Memory B cell (primary cell): ENCODE data around the gene ARMC8.

ENCODE experiments used
- ATAC-seq: fragments of 150-1000 bp; cut with Tn5 transposase; 2 replicates; pipeline ENCODE4 v1.10.0; 2021; ENCODE audit warnings: low read depth, mild to moderate bottlenecking, moderate library complexity
- DNase-seq, 2 donors: peaks; one replicate each; pipeline ENCODE4 v3.0.0; 2022; ENCODE audit warnings: low spot score in 2 of 2
- H3K27ac Mint-ChIP-seq: one replicate; pipeline ENCODE4 v1.8.0; 2022; ENCODE audit warnings: mild to moderate bottlenecking, moderate library complexity, mixed read lengths
- H3K27me3 Mint-ChIP-seq: one replicate; pipeline ENCODE4 v1.8.0; 2022; ENCODE audit warnings: mixed read lengths
- H3K36me3 Mint-ChIP-seq: one replicate; pipeline ENCODE4 v1.8.0; 2022; ENCODE audit warnings: mild to moderate bottlenecking, mixed read lengths
- H3K4me1 Mint-ChIP-seq: one replicate; pipeline ENCODE4 v1.8.0; 2022; ENCODE audit warnings: mixed read lengths
- H3K4me3 Mint-ChIP-seq: one replicate; pipeline ENCODE4 v1.8.0; 2022; ENCODE audit warnings: mild to moderate bottlenecking, moderate library complexity, mixed read lengths
- H3K9me3 Mint-ChIP-seq: one replicate; pipeline ENCODE4 v1.8.0; 2022; ENCODE audit warnings: mixed read lengths

Gene ARMC8

GRCh38 chr3:138213398-138214085 lies 26.4 kb downstream of the ARMC8 start:
- Mint-ChIP-seq H3K9me3 (no peaks in the 10 kb centered on the region), H3K27ac (no peak overlapping the region), H3K4me1 (peaks cover 13% of the 10 kb centered on the region), H3K36me3 (peaks cover 11% of the 10 kb centered on the region), H3K27me3 (no peaks in the 10 kb centered on the region), H3K4me3 (no peak overlapping the region)
- ATAC-seq (no peak), DNase-seq (no peak)

- Mint-ChIP-seq H3K27ac (no peak overlapping the region), H3K27me3 (no peaks in the 10 kb centered on the region), H3K4me3 (no peak overlapping the region), H3K9me3 (no peaks in the 10 kb centered on the region), H3K4me1 (peaks cover 19% of the 10 kb centered on the region), H3K36me3 (peaks cover 13% of the 10 kb centered on the region)
- no peak for DNase-seq
- ATAC-seq: no peak
Observed at GRCh38 chr3:138219255-138219654, 32.2 kb downstream of the ARMC8 start.

- DNase-seq (no peak), ATAC-seq (no peak)
- H3K27me3 Mint-ChIP-seq: no peaks in the 10 kb centered on the region
- H3K4me3 Mint-ChIP-seq: no peak overlapping the region
- peak overlapping the region; percentile 37 for H3K27ac Mint-ChIP-seq
- peaks cover 19% of the 10 kb centered on the region for H3K4me1 Mint-ChIP-seq
- no peaks in the 10 kb centered on the region for H3K9me3 Mint-ChIP-seq
- H3K36me3 Mint-ChIP-seq: peaks cover 12% of the 10 kb centered on the region
Observed at GRCh38 chr3:138220242-138220641, 33.1 kb downstream of the ARMC8 start.

GRCh38 chr3:138220788-138221187 lies 33.7 kb downstream of the ARMC8 start:
- ATAC-seq (no peak), DNase-seq (no peak)
- peaks cover 19% of the 10 kb centered on the region for H3K4me1 Mint-ChIP-seq
- peaks cover 17% of the 10 kb centered on the region for H3K36me3 Mint-ChIP-seq
- H3K27me3 Mint-ChIP-seq: no peaks in the 10 kb centered on the region
- H3K27ac Mint-ChIP-seq: no peak overlapping the region
- H3K4me3 Mint-ChIP-seq: no peak overlapping the region
- no peaks in the 10 kb centered on the region for H3K9me3 Mint-ChIP-seq

GRCh38 chr3:138222131-138222941 lies 35.2 kb downstream of the ARMC8 start:
- no peak overlapping the region for H3K27ac Mint-ChIP-seq
- no peak overlapping the region for H3K4me3 Mint-ChIP-seq
- peaks cover 19% of the 10 kb centered on the region for H3K4me1 Mint-ChIP-seq
- DNase-seq (no peak), ATAC-seq (no peak)
- H3K36me3 Mint-ChIP-seq: peaks cover 26% of the 10 kb centered on the region
- H3K27me3 Mint-ChIP-seq: no peaks in the 10 kb centered on the region
- H3K9me3 Mint-ChIP-seq: no peaks in the 10 kb centered on the region

- Mint-ChIP-seq H3K4me1 (peaks cover 16% of the 10 kb centered on the region), H3K4me3 (no peak overlapping the region), H3K27me3 (no peaks in the 10 kb centered on the region), H3K36me3 (peaks cover 31% of the 10 kb centered on the region), H3K27ac (no peak overlapping the region), H3K9me3 (no peaks in the 10 kb centered on the region)
- ATAC-seq (no peak), DNase-seq (no peak)
Observed at GRCh38 chr3:138222942-138223287, 35.8 kb downstream of the ARMC8 start.

GRCh38 chr3:138227650-138228049 lies 40.5 kb downstream of the ARMC8 start:
- DNase-seq (no peak), ATAC-seq (no peak)
- H3K27me3 Mint-ChIP-seq: no peaks in the 10 kb centered on the region
- no peaks in the 10 kb centered on the region for H3K9me3 Mint-ChIP-seq
- peaks cover 31% of the 10 kb centered on the region for H3K36me3 Mint-ChIP-seq
- peaks cover under 1% of the 10 kb centered on the region for H3K4me1 Mint-ChIP-seq
- H3K4me3 Mint-ChIP-seq: no peak overlapping the region
- no peak overlapping the region for H3K27ac Mint-ChIP-seq

- H3K36me3 Mint-ChIP-seq: peaks cover 27% of the 10 kb centered on the region
- H3K27ac Mint-ChIP-seq: no peak overlapping the region
- ATAC-seq (no peak), DNase-seq (no peak)
- H3K27me3 Mint-ChIP-seq: no peaks in the 10 kb centered on the region
- H3K4me3 Mint-ChIP-seq: no peak overlapping the region
- no peaks in the 10 kb centered on the region for H3K4me1 Mint-ChIP-seq
- no peaks in the 10 kb centered on the region for H3K9me3 Mint-ChIP-seq
Observed at GRCh38 chr3:138230525-138230924, 43.4 kb downstream of the ARMC8 start.

- DNase-seq (no peak), ATAC-seq (no peak)
- Mint-ChIP-seq H3K4me3 (no peak overlapping the region), H3K9me3 (no peaks in the 10 kb centered on the region), H3K36me3 (peaks cover 18% of the 10 kb centered on the region), H3K27ac (no peak overlapping the region), H3K27me3 (no peaks in the 10 kb centered on the region), H3K4me1 (no peaks in the 10 kb centered on the region)
Observed at GRCh38 chr3:138232705-138233364, 45.7 kb downstream of the ARMC8 start.

- H3K4me3 Mint-ChIP-seq: no peak overlapping the region
- H3K9me3 Mint-ChIP-seq: no peaks in the 10 kb centered on the region
- peaks cover 14% of the 10 kb centered on the region for H3K36me3 Mint-ChIP-seq
- ATAC-seq: no peak
- H3K27me3 Mint-ChIP-seq: no peaks in the 10 kb centered on the region
- no peak overlapping the region for H3K27ac Mint-ChIP-seq
- no peaks in the 10 kb centered on the region for H3K4me1 Mint-ChIP-seq
- no peak for DNase-seq
Observed at GRCh38 chr3:138234401-138235179, 47.5 kb downstream of the ARMC8 start.

- DNase-seq (no peak), ATAC-seq (no peak)
- Mint-ChIP-seq H3K36me3 (peaks cover 21% of the 10 kb centered on the region), H3K27me3 (no peaks in the 10 kb centered on the region), H3K27ac (no peak overlapping the region), H3K9me3 (no peaks in the 10 kb centered on the region), H3K4me1 (no peaks in the 10 kb centered on the region), H3K4me3 (no peak overlapping the region)
Observed at GRCh38 chr3:138238711-138239110, 51.6 kb downstream of the ARMC8 start.

- Mint-ChIP-seq H3K9me3 (no peaks in the 10 kb centered on the region), H3K4me3 (no peak overlapping the region), H3K36me3 (peaks cover 30% of the 10 kb centered on the region), H3K27ac (no peak overlapping the region), H3K4me1 (no peaks in the 10 kb centered on the region), H3K27me3 (no peaks in the 10 kb centered on the region)
- no peak for ATAC-seq
- DNase-seq: no peak
Observed at GRCh38 chr3:138241061-138241460, 54.0 kb downstream of the ARMC8 start.

- no peaks in the 10 kb centered on the region for H3K4me1 Mint-ChIP-seq
- H3K27ac Mint-ChIP-seq: no peak overlapping the region
- no peak for ATAC-seq
- H3K4me3 Mint-ChIP-seq: no peak overlapping the region
- no peaks in the 10 kb centered on the region for H3K9me3 Mint-ChIP-seq
- no peaks in the 10 kb centered on the region for H3K27me3 Mint-ChIP-seq
- DNase-seq: no peak
- peaks cover 28% of the 10 kb centered on the region for H3K36me3 Mint-ChIP-seq
Observed at GRCh38 chr3:138241676-138242075, 54.6 kb downstream of the ARMC8 start.

- Mint-ChIP-seq H3K36me3 (peaks cover 29% of the 10 kb centered on the region), H3K27me3 (no peaks in the 10 kb centered on the region), H3K9me3 (no peaks in the 10 kb centered on the region), H3K27ac (no peak overlapping the region), H3K4me3 (no peak overlapping the region), H3K4me1 (no peaks in the 10 kb centered on the region)
- ATAC-seq (no peak), DNase-seq (no peak)
Observed at GRCh38 chr3:138242466-138242865, 55.4 kb downstream of the ARMC8 start.
